Measurements from ENCODE around the gene HNRNPA0.

HNRNPA0 gene

DNA sequence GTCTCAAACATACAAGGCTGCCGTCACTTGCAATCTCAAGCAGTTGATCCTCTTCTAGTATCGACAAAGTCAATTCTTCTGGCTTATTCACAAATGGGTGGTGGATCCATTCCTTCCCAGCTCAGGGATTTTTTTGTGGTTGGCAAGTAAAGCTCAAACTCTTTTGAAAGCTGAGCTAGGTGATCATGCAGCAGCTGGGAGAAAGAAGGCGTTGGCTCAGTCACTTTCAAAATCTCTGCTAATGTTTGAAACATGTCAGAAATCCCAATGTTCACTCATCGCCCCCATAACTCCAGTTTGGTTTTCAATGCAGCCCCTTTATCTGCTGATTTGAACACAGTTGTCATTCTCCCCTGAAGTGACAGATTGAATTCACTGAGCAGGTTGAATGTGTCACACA, 4.0 kb upstream of the HNRNPA0 start:
- POLR2A ChIA-PET, result no interaction called here
- TF ChIP-seq, protein P1, sequence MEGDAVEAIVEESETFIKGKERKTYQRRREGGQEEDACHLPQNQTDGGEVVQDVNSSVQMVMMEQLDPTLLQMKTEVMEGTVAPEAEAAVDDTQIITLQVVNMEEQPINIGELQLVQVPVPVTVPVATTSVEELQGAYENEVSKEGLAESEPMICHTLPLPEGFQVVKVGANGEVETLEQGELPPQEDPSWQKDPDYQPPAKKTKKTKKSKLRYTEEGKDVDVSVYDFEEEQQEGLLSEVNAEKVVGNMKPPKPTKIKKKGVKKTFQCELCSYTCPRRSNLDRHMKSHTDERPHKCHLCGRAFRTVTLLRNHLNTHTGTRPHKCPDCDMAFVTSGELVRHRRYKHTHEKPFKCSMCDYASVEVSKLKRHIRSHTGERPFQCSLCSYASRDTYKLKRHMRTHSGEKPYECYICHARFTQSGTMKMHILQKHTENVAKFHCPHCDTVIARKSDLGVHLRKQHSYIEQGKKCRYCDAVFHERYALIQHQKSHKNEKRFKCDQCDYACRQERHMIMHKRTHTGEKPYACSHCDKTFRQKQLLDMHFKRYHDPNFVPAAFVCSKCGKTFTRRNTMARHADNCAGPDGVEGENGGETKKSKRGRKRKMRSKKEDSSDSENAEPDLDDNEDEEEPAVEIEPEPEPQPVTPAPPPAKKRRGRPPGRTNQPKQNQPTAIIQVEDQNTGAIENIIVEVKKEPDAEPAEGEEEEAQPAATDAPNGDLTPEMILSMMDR (IDR thresholded peaks at IDR 0.05; ENCODE audit: control extremely low read depth, extremely low read depth, low read depth, missing control alignments), result no peak
- DNase-seq (ENCODE audit: extremely low spot score), result no peak
- CTCF ChIA-PET, result interaction anchor here (4.4 to 6.1 kb wide), 2 partner anchors 16 to 21 kb away, joined by 19 to 39 read pairs; no protein-coding TSS in a partner anchor

DNA sequence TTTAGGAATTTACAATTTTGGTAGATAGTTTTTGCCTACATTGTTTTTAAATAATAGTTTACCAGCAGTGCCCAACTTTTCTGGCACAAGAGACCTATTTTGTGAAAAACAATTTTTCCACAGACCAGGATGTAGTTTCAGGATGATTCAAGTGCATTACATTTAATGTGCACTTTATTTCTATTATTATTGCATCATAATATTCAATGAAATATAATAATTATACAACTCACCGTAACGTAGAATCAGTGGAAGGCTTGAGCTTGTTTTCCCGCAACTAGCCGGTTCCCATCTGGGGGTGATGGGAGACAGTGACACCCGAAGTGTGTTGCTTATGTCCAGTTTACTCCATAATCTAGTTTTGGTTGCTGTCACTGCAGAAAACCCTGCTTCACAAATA, 3.5 kb upstream of the HNRNPA0 start:
- TF ChIP-seq, protein P1 (IDR thresholded peaks at IDR 0.05; ENCODE audit: control extremely low read depth, extremely low read depth, low read depth, missing control alignments), result no peak
- DNase-seq (ENCODE audit: extremely low spot score), result no peak
- POLR2A ChIA-PET, result no interaction called here
- CTCF ChIA-PET, result interaction anchor here (4.4 to 6.1 kb wide), 2 partner anchors 16 to 21 kb away, joined by 19 to 39 read pairs; no protein-coding TSS in a partner anchor

DNA sequence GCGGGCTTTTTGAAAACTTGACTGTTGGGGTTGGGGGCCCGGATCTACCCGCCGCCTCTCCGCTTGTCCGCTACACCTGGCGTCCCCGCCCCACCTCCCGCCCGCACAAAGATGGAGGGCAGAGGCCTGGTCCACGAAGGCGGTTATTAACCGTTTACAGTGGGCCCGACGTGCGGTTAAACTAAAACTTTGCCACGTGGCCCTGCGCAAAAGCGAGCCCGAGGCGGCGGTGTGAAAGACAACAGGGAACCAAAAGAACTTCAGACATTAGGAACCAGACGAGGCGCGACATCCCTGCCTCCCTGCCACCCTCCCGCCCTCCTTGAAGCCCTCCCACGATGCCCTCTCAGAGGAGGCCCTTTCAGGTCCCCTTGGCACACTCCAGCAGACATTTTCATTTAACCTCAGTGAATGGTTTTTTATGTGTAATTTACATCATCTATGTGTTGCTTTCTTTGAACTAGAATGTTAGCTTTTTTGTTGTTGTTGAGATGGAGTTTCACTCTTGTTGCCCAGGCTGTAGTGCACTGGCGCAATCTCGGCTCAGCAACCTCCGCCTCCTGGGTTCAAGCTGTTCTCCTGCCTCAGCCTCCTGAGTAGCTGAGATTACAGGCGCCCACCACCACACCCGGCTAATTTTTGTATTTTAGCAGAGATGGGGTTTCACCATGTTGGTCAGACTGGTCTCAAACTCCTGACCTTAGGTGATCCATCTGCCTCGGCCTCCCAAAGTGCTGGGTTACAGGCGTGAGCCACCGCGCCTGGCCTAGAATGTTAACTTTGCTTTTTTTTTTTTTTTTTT, 999 bp upstream of the HNRNPA0 start:
- TF ChIP-seq, protein P1 (IDR thresholded peaks at IDR 0.05; ENCODE audit: control extremely low read depth, extremely low read depth, low read depth, missing control alignments), result no peak
- CTCF ChIA-PET, result interaction anchor here (1.1 to 6.1 kb wide), 4 partner anchors 13 to 322 kb away, joined by 4 to 39 read pairs (median 12); no protein-coding TSS in a partner anchor
- no peak for DNase-seq (ENCODE audit: extremely low spot score)
- POLR2A ChIA-PET, result interaction anchor here (0.5 to 0.7 kb wide), 2 partner anchors 683 to 711 kb away, joined by 3 to 5 read pairs; no protein-coding TSS in a partner anchor

DNA sequence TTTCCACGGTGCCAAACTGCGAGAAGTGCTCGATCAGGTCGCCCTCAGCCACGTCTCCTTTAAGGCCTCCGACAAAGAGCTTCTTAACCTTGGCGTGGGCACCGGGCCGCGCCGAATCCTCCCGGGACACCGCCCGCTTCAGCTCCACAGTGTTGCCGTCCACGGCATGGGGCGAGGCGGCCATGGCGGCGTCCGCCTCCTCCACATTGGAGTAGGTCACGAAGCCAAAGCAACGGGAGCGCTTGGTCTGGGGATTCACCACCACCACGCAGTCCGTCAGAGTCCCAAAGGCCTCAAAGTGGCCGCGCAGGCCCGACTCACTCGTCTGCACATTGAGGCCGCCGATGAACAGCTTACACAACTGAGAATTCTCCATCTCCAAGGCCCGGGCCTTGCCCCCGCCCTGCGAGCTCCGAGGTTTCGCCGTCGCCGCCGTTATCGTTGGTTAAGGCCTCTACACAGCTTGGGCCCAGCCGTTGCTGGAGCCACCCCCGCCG, 424 bp downstream of the HNRNPA0 start:
- ChIA-PET CTCF (interaction anchor here (0.7 to 6.1 kb wide), 16 partner anchors 10 to 283 kb away, joined by 3 to 39 read pairs (median 5); partner anchors contain the start of gene KLHL3), POLR2A (interaction anchor here (0.7 to 1.8 kb wide), 7 partner anchors 9 to 1445 kb away, joined by 3 to 6 read pairs (median 4); partner anchors contain the start of gene PKD2L2)
- peak; percentile 37 for DNase-seq (ENCODE audit: extremely low spot score)
- TF ChIP-seq, protein P1 (IDR thresholded peaks at IDR 0.05; ENCODE audit: control extremely low read depth, extremely low read depth, low read depth, missing control alignments), result no peak

DNA sequence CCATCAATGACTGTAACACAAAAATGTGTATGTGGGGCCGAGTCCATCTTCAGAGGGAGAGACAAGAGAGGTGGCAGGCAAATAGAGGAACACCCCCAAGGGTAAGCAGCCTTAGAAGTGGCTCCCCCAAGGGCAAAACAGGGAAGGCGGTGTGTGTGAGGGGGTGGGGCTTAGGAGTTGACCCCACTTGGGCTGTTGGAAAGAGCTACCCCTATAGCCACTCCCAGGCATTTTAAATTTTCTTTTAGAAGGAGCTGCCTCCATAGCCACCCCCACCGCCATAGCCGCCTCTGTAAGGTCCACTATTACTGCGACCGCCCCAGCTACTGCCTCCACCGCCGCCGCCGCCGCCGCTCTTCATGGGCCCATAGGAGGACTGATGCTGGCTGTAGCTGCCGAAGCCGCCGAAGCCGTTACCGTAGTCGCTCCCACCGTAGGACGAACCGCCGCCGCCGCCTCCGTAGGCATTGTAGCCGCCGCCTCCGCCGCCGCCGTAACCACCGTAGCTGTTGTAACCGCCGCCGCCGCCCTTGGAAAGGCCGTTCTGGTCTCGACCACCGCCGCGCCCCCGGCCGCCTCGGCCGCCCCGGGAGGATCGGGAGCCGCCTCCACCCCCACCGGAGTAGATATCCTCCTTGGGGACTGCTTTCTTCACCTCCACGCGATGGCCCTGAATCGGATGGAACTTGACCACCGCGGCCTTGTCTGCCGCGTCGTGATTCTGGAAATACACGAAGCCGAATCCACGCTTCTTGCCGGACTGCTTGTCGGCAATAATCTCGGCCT, 1.1 kb downstream of the HNRNPA0 start:
- TF ChIP-seq, protein P1 (IDR thresholded peaks at IDR 0.05; ENCODE audit: control extremely low read depth, extremely low read depth, low read depth, missing control alignments), result no peak
- DNase-seq (ENCODE audit: extremely low spot score), result peak; percentile 23
- CTCF ChIA-PET, result interaction anchor here (0.7 to 6.1 kb wide), 16 partner anchors 9 to 283 kb away, joined by 3 to 39 read pairs (median 4); partner anchors contain the start of gene KLHL3
- POLR2A ChIA-PET, result interaction anchor here (0.5 to 1.8 kb wide), 7 partner anchors 10 to 1445 kb away, joined by 3 to 8 read pairs (median 5); partner anchors contain the start of gene KLHL3

All from GM10248 (cell line).